HG02571 (cell line): ENCODE results near the gene ST6GALNAC4.

ENCODE experiments used
- ATAC-seq: cut with Tn5 transposase; IDR thresholded peaks from one replicate; pipeline ENCODE4 v1.9.1; 2021; ENCODE audit warnings: mild to moderate bottlenecking, moderate library complexity; ENCODE audit not compliant: unreplicated experiment

Gene ST6GALNAC4, protein sequence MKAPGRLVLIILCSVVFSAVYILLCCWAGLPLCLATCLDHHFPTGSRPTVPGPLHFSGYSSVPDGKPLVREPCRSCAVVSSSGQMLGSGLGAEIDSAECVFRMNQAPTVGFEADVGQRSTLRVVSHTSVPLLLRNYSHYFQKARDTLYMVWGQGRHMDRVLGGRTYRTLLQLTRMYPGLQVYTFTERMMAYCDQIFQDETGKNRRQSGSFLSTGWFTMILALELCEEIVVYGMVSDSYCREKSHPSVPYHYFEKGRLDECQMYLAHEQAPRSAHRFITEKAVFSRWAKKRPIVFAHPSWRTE

GRCh38 chr9:127916720-127917581 is at the start of gene ST6GALNAC4:
ST6GALNAC4 (minus strand) TSS chr9:127917041; CDS start chr9:127916419, 622 bp downstream.
- peak; percentile 65 for ATAC-seq

GRCh38 chr9:127965953-127966352 is 49.1 kb upstream of the ST6GALNAC4 start:
- no peak for ATAC-seq

DNA sequence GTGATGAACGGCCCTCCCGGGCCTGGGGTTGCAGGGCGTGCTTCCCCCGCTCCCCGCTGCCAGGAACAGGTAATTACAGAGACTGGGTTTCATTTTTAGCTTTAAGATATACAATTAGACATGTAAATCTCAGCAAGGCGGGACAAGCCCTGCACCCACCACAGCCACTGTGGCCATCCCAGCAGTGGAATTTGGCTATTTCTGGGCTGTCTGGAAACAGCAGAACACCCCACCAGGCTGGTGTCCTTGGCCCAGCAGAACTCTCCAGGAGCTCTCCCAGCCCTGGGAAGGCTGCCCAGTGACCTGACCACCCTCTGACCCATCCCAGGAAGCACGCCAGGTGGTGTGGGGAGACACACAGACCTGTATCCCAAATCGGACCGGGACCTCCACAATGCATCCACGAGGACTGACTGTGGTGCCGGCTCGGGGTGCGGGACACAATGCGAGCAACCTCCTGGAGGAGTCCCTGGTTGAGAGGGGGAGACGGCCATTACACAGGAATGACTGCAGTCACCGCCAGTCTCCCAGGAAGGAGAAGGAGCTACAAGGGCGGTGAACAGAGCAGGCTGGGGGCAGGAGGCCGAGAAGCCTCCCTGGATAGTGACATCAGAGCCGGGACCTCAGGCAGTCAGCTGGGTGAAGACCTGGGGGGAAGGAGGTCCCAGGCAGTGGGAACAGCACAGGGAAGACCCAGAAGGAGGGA is 46.7 kb upstream of the ST6GALNAC4 start:
- ATAC-seq, result no peak

DNA sequence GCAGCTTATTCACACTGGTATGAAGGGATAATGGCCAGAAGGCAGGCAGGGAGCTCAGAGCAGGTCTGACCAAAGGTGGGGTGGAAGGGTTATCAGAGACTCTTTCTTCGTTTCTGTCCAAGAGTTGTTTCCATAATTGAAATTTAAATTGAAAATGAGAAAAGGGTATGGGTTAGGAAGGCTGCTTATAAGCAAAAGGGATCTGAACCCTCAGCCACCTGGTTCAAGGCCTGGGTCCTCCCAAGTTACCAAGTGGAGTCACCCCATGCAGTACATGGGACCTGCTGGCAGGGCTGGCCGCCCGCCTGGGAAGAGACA is 46.2 kb upstream of the ST6GALNAC4 start:
- ATAC-seq, result no peak

GRCh38 chr9:127962278-127962677 is 45.4 kb upstream of the ST6GALNAC4 start:
- no peak for ATAC-seq

DNA sequence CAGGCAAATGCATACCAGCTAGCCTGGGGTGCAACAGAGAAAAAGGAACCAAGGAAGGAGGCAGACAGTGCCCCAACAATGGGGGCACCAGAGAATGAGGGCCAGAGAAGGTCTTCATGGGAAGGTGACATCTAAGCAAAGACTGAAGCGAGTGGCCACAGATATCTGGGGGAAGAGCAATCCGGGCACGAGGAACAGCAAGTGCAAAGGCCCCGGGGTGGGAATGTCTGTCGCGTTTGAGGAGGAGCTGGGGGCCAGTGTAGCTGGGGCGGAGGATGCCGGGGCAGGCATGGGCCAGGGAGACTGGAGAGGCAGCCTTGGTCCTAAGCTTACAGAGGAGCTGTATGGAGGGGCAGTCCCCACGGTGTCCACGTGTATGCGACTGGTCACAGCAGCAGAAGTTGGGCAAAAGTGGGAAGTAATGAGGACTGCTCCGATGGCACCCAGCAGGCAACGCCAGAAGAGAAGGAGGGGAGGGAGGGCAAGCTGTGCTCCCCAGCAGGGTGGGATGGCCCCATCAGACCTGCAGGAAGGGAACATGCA is 44.8 kb upstream of the ST6GALNAC4 start:
- ATAC-seq, result no peak

- ATAC-seq, result no peak
Measured at GRCh38 chr9:127961155-127961490, 44.3 kb upstream of the ST6GALNAC4 start.

GRCh38 chr9:127960410-127961154 is 43.7 kb upstream of the ST6GALNAC4 start:
- ATAC-seq, result no peak

- no peak for ATAC-seq
Measured at GRCh38 chr9:127959841-127960409, 43.1 kb upstream of the ST6GALNAC4 start.

DNA sequence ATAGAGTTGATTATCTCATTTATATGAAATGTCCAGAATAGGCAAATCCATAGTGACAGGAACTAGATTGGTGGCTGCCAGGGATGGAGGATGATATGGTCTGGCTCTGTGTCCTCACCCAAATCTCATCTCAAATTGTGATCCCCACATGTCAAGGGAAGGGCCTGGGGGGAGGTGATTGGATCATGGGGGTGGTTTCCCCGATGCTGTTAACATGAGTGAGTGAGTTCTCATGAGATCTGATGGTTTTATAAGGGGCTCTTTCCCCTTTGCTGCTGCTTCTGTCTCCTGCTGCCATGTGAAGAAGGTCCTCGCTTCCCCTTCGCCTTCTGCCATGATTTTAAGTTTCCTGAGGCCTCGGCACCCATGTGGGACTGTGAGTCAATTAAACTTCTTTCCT is 42.6 kb upstream of the ST6GALNAC4 start:
- no peak for ATAC-seq

DNA sequence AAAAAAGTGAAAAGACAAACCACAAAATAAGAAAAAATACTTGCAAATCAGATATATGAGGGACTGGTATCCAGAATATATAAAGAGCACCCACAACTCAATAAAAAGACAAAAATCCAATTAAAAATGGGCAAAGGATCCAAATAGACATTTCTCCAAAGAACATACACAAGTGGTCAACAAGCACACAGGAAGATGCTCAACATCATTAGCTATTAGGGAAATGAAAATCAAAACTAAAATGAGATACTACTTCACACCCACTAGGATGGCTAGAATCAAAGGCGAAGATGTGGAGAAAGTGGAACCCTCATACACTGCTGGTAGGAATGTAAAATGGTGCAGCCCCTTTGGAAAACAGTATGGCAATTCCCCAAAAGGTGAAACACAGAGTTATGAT is 41.9 kb upstream of the ST6GALNAC4 start:
- no peak for ATAC-seq

DNA sequence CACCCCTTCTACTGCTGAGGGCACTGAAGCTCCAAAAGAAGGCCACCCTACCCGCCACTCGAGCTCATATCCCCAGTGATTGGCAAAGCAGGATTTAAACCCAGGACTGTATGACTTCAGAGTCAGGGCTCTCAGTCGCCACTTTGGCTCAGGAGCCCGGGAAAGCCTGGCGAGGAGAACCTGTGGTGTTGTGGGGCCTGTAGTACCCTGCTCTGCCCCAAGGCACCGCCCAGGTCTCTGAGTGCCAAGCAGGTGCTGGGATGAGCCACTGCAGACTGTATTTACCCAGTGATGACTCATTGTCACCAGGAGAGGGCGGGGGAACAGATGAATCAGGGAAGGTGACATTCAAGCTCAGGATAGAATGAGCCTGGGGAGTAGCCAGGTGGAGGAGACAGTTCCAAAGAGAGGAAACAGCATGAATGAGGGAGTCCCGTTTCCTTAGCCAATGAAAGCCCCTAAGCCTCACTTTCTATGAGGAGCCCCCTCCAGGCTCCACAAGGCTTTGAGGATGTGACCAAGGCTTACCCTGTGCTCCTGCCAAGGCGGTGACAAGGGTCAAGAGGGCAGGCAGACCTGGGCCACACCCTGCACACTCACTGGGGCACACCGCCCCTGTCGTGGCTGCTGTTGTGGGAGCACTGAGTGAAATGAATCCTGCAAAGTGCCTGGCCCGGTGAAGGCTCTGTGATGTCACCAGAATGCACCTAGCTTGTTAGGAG is 38.6 kb upstream of the ST6GALNAC4 start:
- peak; percentile 55 for ATAC-seq

GRCh38 chr9:127954831-127955293 is 38.0 kb upstream of the ST6GALNAC4 start:
- no peak for ATAC-seq

DNA sequence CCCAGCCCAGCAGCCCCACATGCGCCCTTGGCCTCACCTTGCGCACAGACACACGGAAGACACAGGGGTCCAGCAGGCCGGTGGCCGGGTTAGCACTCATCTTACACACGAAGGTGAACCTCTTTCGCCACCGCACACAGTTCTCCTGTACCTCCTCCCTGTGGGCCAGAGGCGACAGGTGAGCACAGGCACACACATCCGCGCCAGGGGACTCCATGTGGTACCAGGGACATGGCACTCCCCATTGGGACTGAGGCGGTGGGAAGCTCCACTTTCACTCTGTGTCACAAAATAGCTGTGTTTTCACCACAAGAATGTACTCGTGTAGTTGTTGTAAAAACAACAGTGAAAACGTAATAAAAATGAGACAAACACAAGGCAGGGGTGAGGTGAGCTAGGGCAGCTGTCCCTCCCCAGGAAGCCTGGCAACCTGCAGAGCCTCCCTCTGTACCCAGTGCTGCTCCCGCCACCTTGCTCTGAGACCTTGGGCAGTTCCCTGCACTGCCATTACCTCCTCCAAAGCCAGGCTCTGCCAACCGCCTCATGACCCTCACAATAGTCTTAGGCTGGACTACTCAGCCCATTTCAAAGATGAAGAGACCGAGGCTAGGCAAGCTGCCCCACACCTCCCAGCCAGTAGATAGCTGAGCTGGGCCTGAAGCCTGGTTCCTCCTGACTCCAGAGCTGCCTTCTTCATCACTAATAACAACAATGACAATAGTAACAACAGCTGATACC is 37.1 kb upstream of the ST6GALNAC4 start:
- no peak for ATAC-seq

DNA sequence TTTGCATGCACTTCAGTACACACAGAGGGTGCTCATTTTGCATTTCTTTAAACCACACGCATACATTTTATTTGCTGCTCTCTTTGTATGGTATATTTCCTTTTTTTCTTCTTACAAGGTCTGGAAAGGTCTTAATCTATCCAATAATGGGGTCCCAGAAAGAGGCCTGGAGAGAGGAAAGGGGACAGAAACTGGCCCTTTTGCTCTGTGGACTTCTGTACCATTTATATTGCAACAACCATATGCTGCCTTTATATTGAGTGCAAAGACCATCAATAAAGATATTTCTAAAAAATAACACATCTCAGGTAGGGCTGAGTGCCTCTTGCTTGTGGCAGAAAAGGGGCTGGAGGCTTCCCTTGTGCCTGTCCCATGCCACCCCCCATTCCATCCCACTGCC is 36.3 kb upstream of the ST6GALNAC4 start:
- ATAC-seq, result no peak

DNA sequence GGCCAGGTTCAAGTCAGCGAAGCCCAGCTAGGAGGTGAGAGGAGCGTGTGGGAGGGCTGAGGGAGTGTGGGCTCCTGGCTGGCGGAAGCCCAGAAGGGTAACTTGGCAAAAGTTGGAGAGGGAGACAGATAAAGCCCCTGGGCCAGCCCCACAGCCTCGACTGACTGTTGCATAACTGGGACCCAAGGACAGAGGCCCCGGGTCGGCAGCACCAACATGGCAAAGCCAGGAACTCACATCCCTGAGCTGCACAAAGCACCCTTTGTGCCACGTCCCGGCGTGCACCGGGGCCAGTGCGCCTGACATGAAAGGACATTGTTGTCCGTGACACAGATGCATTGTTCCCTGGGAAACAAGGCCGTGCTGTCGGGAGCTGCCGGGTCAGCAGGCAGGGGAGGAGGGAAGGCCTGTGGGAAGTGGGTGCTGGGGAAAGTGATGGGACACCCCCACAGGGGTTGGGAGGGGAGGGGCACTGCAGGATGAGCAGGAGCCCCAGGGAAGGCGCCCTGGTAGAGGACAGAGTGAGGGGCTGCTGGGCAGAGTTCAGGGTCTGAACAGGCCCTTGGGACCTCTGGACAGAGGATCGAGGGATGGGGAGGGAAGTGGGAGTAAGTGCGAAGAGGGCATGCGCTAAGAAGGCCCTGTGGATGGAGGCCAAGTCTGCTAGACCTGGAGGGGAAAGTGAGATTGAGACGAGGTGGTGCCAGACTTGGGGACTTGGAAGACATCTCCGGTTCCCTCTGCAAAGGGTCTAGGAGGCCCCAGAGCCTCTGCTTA is 33.9 kb upstream of the ST6GALNAC4 start:
- no peak for ATAC-seq

DNA sequence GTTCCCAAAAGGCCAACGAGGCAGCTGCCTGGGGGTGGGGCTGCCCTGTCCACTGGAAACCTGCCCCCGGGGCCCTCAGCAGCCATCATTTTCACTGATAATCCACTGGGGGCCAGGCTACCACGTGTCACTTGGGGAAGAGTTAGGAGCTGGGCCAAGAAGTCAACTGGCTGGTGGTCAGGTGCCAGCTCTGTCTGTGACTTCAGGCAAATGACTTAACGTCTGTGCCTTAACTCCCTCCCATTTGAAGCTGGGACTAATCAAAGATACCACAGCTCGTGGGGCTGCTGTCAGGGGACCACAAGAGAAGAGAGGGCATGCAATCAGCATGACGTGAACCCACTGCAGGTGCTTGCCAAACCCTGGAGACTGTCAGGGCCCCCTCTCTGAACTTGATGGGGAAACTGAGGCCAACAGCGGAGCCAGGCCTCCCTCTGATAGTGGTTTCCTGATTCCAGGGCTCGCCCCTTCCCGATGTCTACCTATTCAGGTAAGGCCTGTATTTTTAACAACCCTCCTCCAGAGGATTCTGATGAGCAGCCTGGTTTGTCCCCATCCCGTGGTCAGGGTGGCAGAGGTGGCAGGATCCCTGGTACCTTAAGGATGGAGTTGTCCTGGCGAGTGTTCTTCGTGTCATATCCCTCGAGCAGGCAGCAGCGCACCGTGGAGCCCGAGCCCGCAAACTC is 33.1 kb upstream of the ST6GALNAC4 start:
- ATAC-seq, result no peak
